Stimulated activated CD8-positive, alpha-beta memory T cell treated with anti-CD3 and anti-CD28 coated beads, Interleukin-2, amount 100 ng/mL, for 1 hour (primary cell): ENCODE measurements around the gene FZD8.

Experiments
- DNase-seq, 2 donors: peaks; one replicate each; pipeline ENCODE4 v3.0.0-alpha.2; 2020; ENCODE audit warnings: low read depth in 2 of 2

FZD8 gene

DNA sequence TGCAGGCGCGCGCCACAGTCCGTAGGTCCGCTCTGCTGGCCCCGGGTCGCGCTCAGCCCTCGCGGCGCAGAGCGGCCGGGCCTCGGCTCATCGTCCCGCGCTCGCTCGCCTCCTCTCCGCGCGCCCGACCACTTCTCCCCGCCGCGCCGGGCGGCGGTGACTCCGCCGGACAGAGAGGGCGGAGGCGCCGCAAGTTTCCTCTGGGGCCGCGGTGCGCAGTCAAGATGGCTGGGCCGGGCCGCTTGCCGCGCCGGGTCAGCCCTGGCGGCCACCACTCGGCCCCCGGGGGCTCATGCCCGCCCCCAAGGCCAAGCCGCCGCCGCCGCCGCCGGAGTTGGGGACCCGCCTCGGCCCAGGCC is 441 bp downstream of the FZD8 start:
- no peak for DNase-seq

DNA sequence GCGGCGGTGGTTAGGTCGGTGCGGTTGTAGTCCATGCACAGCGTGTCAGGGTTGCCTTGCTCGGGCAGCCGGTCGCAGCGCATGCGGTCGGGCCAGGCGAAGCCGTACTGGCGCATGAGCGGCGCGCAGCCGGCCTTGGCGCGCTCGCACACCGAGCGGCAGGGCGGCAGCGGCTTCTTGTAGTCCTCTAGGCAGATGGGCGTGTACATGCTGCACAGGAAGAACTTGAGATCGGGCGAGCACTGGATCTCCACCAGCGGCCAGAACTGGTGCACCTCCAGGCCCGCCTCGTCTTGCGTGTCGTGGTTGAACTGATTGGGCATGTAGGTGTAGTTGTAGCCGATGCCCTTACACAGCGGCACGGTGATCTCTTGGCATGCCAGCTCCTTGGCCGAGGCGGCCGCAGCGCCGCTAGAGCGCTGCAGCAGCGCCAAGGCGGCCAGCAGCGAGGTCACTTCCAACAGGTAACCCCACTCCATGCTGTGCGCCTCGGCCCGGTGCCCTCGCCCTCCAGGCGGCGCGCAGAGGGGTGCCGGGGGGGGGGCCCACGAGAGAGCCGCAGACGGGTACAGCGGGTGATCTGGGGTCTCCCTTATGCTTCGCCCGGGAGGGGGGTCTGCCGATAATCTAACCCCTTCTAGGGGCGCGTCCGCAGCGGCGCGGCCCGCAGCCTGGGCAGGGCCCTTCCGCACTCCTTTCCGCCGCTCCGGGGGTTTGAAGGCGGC is 983 bp downstream of the FZD8 start:
- no peak for DNase-seq

- no peak for DNase-seq
Observed at GRCh38 chr10:35640474-35640873, 1.6 kb downstream of the FZD8 start.

DNA sequence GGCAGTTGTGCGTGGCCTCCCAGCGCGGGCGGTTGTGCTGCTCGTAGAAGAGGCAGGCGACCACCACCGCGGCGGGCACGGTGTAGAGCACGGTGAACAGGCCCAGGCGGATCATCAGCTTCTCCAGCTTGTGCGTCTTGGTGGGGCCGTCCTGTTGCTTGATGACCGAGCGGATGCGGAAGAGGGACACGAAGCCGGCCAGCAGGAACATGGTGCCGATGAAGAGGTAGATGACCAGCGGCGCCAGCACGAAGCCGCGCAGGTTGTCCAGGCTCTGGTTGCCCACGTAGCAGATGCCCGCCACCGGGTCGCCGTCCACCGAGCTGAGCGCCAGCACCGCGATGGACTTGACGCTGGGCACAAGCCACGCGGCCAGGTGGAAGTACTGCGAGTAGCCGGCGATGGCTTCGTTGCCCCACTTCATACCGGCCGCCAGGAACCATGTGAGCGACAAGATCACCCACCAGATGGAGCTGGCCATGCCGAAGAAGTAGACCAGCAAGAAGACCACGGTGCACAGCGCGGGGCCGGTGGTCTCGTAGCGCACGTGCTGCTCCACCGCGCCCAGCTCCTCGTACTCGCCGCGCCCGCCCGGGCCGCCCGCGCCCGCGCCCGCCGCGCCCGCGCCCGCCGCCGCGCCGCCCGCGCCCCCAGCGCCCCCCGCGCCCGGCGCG is 2.2 kb downstream of the FZD8 start:
- DNase-seq: no peak

DNA sequence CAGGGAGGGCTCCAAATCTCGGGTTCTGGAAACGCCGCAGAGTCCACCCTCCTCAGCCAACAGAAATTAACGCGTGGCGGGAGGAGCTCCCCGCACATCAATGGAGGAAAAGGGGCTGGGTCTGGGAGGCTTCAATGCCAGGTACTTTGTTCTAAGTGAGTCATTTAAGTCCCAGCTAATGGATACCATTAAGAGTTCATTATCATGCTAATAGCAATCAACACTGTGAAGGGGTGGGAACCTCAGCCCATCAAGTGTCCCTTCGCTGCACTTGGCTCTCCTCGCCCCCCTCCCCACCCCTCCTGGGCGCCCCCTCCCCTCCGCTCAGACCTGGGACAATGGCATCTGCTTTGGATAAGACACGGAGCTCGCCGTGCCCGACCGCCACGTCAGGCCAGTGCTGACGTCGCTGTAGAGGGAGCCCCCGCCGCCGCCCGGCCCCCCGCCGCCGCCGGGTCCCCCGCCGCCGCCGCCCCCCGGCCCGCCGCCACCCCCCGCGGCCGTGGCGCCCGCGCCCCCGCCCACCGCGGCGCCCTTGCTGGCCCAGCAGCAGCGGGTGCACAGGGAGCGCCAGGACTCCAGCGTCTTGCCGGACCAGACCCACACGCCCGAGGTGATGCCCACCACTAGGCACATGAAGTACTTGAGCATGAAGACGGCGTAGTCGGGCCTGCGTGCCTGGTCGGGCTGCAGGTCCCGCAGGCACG is 2.9 kb downstream of the FZD8 start:
- no peak for DNase-seq

DNA sequence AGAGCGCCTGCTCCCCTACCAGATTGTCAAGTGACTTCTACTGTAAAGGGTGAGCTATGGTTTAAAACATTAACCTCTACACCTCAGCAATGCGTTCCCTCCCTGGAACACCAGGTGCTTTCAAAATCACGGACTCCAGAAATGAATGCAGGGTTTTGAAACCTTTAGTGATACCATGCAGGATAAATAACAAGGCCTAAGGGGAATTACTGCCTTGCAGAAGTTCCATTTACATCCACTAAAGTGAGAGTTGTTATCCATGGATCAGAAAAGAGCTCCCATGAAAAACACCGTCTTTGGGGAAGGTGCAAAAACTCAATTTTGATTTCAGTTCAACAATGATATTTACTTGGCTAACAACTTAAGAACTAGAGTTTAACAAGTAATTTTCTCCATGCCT is 4.0 kb downstream of the FZD8 start:
- no peak for DNase-seq

DNA sequence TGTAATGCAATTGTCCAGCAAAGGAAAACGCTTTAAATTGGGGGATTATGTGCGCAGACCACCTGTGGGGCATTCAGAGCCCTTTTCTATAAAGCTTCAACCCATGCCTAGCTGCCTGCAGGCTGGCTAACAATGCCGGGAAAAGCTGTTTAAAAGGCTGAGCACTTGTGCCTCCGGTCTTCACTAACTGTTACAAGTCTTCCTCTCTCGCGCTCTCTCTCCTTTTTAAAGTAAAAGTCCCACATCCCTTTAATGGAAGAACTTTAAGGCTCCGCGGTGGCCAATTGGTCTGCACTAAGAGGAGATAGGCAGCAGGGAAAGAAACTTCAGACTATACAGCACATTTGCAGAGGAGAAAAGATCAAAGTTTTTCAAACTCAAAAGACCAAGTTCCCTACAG is 4.6 kb downstream of the FZD8 start:
- DNase-seq: no peak

DNA sequence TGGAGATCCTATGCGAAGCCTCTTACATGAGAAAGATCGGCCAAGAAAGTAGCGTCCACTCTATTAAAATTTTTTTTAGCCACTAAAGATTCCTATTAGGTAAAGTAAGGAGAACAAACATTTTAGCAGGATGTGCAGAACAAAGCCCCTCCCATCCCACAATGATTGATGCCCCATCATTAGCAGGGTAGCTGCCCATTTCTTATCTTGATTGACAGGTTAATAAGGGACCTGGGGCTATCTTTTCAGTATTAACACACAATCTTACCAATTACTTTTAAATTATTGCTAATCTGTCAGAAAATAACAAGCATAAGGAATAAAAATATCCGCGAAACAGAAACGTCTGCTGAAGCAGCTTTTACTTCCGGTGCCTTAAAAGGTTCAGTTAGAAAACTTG is 5.1 kb downstream of the FZD8 start:
- DNase-seq: no peak

DNA sequence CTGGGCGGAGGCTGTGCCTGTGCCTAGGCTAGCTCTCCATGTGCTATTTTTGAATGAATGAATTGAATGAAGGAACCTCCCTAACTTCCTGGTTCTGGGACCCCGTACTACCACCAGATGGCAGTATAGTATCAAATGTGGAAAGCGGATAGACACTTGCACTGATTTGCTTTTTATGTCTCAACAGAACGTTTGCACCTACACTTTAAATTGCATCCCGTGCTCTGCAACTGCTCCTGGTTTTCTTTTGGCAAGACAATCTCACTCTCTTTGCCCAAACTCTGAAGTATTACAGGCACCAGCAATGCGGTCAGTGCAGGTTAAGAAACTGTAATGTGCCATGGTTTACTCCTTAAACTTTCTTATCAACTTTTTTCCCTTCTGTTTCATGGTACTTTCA is 6.5 kb downstream of the FZD8 start:
- no peak for DNase-seq

DNA sequence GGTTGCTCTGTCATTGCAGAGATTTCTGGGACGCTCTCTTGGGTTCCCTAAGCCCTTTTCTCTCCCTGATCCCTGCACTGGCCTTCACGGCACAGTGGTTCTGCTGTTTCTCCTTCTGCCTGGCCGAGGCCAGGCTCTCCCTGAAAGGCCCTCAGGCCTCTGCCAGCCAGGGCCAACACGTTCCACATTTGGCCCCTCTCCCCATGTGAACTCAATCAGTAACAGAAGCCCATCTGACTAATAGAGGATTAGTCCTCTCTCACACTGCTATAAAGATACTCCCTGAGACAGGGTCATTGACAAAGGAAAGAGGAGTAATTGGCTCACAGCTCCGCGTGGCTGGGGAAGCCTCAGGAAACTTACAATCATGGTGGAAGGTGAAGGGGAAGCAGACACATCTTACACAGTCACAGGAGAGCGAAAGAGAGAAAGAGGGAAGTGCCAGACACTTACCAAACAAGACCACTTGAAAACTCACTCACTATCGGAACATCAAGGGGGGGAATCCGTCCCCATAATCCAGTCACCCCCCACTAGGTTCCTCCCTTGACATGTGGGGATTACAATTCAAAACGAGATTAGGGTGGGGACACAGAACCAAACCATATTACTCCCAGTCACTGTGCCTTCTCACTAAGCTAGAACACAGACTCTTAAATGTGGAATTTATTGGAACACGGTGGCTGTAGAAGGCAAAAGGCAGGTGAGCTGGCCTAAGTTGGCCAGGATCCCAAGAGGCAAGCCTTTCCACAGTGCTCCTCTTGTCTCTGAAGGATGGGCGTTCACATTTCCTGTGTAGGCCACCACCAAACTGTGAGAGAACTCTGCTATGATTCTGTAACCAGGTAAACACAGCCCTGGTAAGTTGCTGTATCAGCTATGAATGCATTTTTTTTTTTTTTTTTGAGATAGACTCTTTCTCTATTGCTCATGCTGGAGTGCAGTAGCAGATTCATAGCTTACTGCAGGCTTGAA is 8.8 kb downstream of the FZD8 start:
- DNase-seq: no peak

DNA sequence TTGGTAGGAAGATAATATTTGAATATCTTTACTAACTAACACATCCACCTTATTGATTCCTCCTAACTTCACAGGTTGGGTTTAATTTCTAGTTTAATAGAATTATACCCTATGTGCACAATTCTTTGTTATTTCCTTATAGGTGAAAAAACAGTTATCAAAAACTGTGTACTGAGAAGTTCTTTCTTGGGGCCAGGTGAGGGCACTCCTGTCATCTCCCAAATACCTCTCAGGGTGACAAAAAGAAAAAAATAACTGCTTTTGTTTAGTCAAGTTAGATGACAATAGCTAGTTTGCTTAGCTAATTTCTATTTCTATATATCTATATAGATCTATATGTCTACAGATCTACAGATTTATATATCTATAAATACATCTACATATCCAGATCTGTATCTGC is 10.1 kb downstream of the FZD8 start:
- DNase-seq: no peak

GRCh38 chr10:35631404-35631803 is 10.7 kb downstream of the FZD8 start:
- DNase-seq: no peak

DNA sequence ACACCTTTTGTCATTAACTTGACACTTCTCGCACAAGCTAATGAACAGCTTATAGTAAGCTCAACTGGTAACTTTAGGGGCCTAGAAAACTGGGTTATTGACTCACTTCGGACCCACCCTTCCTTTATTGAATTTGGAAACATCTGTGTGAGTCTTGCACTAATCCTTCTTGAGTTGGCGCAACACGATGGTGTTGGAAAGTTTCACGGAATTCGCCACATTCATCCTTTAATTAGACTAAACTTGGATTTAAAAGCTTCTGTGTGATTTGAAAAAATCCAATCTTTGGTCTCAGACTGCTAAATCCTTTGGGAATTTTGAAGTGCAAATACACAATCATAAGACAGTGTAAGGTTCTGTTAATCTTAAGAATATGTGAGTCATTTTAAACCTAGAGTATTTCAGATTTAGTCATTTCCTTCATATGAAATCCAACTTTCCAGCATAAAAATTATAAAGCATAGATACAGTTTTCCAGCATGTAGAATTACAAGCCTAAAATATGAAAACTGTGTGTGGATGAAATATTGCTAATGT is 15.1 kb downstream of the FZD8 start:
- DNase-seq: no peak

GRCh38 chr10:35614312-35614711 is 27.8 kb downstream of the FZD8 start:
- no peak for DNase-seq

DNA sequence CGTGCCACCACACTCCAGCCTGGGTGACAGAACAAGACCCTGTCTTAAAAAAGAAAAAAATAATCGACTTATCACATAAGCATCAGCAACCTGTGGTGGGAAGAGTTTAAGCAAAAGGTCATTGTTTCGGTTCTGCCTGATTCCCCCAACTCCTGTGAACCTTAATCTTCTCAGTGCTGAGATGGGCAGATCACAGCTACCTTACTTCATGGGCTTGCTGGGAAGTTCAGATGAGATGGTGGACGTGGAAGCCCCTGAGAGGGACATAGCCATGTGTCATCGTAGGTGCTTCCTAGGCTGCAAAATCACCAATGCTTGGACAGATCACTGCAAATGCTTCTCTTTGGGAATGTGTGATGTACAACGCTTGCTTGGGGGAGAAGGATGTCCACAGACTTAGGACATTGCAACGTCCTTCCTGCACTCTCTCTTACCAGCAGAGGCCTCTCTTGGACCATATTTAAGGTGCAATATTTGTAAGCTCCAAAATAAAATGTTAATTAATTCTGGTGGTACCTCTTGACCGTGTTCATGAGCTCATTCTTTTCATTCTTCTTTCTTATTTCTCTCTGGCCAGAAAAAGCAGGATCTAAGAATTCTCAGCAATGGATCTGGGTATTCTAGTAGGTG is 28.4 kb downstream of the FZD8 start:
- no peak for DNase-seq

GRCh38 chr10:35613107-35613440 is 29.0 kb downstream of the FZD8 start:
- no peak for DNase-seq

GRCh38 chr10:35612385-35613106 is 29.6 kb downstream of the FZD8 start:
- DNase-seq: no peak

DNA sequence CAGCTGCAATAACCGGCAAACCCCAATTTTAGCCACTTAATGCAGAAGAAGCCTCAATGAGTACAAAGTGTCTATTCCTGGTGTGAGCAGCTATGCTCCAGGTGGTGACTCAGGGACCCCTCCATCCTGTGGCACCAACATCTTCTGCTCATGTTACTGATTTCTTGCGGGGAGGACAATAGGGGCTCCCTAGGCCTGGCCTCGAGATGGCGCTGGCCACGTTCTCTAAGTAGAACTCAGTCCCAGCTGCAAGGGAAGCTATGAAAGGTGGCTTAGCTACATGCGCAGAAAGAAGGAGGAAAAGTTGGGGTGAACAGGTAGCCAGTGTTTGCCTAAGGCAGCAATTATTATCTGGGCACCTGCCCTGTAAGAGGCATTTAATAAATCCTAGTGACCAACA is 30.3 kb downstream of the FZD8 start:
- DNase-seq: no peak

GRCh38 chr10:35608328-35608672 is 33.8 kb downstream of the FZD8 start:
- no peak for DNase-seq

GRCh38 chr10:35607475-35608327 is 34.4 kb downstream of the FZD8 start:
- DNase-seq: no peak
